HCEC 1CT (cell line): ENCODE measurements around the gene ZDHHC14.
"Not testable (repeated sequence)": the region's sequence is repeated elsewhere in the genome, so short reads cannot be mapped to it uniquely, and the experiment has no call there.

Experiments
- DNase-seq: peaks from one replicate; pipeline ENCODE4 v3.0.0-alpha.2; 2017

The ZDHHC14 gene

DNA sequence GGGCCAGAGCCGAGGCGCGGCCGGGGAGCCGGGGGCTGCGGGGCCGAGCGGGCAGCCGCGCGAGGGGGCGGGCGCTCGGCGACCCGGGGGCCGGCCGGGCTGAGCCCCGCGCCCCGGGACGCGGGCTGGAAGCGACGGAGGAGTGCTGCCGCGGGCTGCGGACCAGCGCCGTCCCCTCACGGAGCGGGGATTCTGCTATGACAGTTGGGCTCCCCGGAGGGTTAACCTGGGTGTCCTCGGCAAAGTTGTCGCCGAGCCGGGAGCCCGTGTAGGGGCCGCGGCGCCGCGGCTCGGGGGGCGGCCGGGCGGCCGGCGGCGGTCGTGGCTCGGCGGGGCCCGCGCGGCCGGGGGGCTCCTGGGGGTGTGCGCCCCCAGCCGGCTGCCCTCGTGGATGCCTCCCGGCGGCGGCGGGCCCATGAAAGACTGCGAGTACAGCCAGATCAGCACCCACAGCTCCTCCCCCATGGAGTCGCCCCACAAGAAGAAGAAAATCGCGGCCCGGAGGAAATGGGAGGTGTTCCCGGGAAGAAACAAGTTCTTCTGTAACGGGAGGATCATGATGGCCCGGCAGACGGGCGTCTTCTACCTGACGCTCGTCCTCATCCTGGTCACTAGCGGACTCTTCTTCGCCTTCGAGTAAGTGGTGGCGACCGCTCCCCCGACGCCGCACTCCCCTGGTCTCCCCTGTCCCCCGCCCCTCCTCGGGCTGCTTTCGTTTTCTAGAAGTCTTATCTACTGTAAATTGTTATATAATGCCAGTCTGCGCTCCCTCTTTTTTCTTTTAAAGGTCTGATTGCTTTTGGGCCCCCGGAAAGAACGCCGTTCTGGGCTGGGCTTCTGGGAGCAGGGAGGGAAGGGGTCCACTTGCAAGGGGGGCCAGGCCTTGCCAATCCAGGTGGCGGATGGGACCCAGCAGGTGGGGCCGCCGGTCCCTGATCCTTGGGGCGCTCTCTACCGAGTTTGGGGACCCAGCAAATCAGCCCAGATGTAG lies 936 bp downstream of the ZDHHC14 start:
- DNase-seq = peak; percentile 61

DNA sequence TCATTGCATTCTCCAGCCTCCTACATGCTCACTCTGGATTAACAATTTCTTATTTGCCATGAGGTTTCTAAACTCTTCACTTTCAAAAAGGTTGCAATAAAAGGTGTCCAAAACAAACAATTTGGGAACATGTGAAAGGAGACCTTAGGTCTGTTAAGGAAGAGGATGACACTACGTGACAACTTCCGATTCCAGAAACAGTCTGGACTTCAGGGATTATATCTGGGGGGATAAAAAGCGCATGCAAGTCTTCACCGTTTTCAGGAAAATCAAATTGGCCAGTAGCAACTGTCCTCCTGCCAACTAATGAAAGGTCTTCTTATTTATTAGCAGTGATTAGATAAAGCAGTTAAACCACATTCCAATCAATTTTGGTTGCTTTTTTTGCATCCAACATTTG lies 1.8 kb downstream of the ZDHHC14 start:
- no peak for DNase-seq

DNA sequence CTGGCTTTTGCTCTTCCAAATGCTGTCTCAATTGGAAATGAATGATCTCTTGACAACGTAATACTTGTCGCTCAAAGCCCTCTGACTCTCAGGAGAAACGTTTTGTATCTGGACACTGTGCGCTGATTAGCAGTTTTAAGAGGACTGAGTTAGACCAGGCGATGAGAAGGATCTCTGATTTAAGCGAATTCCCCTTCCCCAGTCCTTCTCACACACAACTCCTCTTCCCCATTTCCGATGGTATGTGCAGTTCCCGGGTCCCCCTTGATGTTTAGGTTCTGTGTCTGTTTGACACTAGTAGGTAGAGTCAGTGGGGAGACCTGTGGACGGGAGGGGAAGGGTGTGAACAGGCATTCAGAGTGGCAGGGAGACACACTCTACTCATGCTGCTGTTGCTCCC lies 2.5 kb downstream of the ZDHHC14 start:
- no peak for DNase-seq

DNA sequence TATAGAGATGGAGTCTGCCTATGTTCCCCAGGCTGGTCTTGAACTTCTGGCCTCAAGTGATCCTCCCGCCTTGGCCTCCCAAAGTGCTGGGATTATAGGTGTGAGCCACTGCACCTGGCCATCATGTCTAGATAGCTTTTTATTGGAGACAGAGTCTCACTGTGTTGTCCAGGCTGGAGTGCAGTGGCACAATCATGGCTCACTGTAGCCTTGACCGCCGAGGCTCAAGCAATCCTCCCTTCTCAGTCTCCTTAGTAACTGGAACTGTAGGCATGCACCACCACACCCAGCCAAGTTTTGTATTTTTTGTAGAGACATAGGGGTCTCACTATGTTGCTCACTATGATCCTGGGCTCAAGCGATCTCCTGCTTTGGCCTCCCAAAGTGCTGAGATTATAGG lies 4.0 kb downstream of the ZDHHC14 start:
- DNase-seq = not testable (repeated sequence)

DNA sequence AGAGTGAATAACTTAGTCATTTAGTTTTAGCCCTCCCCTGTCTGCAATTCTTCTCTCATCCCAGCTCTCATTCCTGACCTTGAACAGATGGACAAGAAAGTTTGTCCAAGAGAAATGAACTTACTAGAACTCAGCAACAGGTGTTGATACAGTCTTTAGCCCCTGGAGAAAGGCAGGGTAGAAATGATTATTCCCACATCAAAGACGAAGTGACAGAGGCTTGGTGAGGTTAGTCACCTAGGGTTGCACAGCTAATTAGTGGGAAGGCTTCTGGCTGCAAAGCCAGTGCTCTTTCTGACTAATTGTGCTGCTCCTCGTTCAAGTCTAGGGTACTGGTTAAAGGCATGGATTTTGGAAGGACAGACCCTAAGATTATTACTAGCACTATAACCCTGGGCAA lies 4.5 kb downstream of the ZDHHC14 start:
- DNase-seq = no peak

DNA sequence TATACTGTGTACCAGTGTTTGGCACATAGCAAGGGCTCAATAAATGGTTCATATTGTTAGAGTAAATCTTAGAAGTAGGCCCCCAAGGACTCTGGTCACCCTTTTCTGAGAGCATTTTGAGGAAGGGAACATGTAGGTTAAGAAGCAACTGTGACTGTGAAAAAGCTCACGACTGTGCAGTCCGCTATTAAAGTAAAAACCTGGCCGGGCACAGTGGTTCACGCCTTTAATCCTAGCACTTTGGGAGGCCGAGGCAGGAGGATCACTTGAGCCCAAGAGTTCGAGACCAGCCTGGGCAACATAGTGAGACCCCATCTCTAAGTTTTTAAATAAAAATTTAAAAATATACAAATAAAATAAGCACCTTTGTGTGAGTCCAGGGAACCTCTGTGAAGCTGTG lies 5.0 kb downstream of the ZDHHC14 start:
- DNase-seq = no peak

DNA sequence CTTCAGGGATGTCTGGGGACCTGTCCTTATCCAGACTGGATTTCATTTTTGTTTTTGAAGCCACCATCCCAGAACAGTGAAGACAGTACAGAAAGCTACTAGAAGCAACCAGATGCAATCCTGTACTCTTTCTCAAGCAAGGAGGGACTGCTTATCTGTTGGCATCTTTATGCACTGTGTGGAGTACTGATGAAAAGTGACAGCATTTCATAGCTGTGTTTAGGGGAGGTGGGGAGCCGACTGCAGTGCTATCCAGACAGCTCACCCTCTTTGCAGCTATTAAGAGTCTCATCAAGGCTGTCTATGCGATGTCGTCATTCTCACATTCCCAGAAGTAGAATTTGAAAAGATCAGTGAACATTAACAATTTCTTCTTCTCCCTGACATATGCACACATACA lies 5.5 kb downstream of the ZDHHC14 start:
- DNase-seq = no peak

DNA sequence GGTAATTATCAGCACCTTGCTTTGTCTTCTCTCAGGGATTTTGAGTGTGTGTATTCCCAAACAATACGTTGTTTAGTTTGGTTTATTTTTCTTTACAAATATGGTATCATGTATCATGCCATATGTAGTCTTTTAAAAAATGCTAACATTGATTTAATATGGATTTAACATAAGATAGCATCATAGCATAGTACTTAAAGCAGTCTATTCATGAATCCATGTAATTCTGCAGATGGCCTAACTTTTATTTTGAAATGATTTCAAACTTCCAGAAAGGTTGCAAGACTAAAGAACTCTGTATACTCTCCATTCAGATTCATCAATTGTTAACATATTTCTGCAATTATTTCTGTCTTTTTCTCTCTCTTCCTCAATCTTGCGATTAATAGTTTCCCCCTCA lies 7.9 kb downstream of the ZDHHC14 start:
- no peak for DNase-seq

DNA sequence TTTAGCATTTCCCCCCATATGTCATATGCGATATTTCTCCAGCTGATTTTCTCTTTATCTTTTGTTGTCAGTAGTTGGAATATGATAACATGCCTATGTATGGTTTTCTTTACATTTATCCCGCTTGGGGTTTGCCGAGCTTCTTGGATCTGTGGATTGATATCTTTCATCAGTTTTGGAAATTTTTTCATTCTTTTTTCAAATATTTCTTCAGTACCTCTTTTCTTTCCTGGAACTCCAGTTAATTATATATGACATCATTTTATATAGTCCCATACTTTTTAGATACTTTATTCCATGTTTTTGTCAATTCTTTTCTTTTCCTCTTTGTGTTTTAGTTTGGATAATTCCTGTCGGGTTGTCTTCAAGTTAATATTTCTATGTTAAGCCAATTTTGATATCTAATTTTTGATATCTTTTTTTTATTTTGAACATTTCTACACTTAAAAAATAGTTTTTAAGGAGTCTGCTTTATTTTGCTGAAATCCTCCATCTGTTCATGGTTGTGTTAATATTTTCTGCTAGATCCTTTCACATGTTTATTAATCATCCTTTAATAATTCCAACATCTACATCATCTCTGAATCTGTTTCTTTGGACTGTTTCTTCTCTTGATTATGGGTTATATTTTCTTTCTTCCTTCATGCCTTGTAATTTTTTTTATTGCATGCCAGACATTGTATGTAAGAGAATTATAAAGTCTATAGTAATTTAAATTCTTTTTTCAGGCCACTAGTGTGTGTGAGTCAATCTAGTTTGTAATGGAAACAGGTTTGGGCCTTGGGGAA lies 9.5 kb downstream of the ZDHHC14 start:
- DNase-seq = no peak

DNA sequence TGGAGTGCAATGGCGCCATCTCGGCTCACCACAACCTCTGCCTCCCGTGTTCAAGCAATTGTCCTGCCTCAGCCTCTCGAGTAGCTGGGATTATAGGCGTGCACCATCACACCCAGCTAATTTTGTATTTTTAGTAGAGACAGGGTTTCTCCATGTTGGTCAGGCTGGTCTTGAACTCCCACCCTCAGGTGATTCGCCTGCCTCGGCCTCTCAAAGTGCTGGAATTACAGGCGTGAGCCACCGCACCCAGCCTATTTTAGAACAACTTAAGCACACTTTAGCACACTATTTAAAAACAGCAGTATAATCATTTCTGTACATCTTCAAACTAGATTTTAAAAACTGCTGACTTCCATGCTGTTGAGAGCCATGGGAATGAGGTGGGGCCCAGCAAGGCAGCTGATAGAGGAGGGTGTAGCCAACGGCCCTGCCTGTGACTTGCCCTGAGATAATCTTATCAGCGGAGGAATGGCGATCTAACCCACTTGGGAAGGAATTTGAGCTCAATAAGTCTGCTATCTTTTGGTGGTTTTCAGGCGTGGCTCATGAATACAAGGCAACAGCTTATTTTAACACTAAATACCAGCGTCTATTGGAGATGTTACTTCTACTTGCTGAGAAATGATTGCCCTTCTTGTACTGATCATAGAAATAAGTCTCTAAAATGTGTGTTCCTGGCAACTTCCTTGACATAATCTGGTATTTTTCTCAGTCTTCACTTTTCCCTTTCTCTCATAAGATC lies 12.1 kb downstream of the ZDHHC14 start:
- DNase-seq = no peak

DNA sequence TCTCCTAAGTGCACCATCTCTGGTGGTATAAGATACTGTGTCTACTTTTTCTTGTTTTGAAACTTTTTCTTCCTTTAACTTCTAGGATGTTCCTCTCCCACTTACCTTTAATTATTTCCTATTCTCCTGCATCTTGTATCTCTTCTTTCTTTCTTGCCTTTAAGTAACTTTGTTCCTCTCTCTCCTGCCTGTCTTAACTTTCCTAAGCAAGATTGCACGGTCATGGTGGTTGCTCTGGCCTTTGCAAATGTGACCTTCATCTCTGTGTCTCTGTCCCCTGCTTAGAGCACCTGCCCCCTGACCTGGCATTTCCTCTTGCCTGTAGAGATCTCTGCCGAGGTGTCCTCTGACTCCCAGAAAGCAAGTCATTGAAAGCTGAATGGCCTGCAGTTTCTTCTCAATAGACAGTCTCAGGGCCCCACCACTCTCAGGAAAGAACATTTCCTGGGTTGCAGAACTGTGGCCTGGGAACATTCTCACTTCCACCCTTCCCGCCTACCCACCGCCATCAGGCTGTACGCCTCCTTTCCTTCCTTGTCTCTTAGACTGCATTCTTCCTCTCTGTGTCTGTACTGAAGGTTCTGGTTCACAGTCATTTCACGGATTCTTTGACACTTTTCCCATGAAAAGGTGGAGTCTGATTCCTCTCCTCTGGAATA lies 12.8 kb downstream of the ZDHHC14 start:
- DNase-seq = no peak

DNA sequence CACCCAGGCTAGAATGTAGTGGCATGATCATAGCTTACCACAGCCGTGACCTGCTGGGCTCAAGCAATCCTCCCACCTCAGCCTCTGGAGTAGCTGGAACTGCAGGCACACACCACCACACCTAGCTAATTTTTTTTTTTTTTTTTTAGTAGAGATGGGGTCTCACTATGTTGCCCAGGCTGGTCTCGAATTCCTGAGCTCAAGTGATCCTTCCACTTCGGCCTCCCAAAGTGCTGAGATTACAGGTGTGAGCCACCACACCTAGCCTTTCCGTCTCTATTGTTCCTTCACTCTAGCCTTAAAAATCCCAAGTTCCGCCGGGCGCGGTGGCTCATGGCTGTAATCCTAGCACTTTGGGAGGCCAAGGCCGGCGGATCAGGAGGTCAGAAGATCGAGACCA lies 14.2 kb downstream of the ZDHHC14 start:
- DNase-seq = not testable (repeated sequence)

DNA sequence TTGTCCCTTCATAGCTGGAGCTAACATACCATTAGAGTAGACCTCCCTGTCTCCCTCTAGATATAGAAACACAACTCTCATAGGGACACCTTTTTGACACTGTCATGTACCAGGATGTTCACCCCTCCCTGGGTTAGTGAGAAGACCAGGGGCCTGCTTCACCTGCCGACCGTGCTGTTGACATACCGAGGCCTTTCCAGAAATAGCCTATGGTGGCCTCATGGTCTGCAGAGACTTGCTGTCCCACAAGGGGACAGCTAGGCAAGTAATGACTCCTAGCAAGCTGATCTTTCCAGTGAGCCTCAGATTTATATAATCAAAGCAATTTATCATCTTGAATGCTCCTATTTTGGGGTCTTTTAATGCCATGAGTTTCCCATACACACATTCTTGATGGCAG lies 15.0 kb downstream of the ZDHHC14 start:
- DNase-seq = no peak

DNA sequence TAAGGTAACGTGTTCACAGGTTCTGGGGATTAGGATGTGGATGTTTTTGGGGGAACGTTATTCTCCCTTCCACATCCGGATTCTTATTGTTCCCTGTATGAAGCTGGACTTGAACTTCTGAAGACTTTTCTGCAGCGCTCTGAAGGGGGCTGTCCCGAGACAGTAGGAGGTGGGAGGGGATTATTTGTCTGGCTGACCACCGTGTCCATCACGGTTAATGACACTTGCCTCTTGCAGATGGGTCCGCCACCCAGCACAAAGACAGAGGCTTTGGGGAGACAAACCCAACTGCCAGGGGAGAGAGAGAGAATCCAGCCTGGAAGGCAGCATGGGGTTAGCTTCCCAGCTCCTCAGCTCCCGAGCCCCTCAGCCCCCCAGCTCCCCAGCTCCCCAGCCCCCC lies 16.7 kb downstream of the ZDHHC14 start:
- no peak for DNase-seq

DNA sequence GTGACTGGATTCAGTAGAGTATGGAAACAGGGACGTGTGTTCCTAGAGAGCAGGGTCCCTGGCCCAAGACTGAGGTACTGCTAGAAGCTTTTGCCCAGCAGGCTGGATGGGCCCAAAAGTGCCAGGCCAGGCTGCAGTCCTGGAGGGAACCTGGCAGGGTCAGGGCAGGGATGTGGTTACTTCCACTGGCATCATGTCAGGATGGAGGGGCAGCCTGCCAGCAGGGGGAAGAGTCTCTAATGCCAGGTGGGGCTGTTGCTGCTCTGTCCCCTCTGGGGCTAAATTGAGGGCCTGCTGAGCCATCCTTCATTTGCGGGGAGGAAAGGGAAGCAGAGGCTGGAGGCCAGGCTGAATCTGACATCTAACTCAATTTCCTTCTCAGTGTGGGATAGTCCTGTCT lies 17.2 kb downstream of the ZDHHC14 start:
- DNase-seq = no peak

DNA sequence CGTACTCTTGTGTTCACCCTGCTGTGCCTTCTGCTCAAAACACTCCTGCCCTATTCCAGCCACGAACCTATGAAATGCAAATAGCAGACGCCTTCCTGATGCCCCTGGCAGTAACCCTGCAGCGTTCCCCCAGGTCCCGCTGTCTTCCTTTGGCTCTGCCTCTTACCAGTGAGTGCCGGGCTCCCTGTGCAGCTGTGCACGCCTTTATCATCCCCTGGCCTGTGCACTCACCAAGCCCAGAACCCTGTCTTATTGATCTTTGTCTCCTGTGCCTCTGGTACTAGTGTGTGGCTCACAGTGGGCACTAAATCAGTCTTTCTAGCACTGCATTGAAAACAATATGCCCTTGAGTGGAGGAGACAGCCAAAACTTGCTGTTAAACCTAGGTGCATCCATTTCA lies 19.7 kb downstream of the ZDHHC14 start:
- DNase-seq = no peak

DNA sequence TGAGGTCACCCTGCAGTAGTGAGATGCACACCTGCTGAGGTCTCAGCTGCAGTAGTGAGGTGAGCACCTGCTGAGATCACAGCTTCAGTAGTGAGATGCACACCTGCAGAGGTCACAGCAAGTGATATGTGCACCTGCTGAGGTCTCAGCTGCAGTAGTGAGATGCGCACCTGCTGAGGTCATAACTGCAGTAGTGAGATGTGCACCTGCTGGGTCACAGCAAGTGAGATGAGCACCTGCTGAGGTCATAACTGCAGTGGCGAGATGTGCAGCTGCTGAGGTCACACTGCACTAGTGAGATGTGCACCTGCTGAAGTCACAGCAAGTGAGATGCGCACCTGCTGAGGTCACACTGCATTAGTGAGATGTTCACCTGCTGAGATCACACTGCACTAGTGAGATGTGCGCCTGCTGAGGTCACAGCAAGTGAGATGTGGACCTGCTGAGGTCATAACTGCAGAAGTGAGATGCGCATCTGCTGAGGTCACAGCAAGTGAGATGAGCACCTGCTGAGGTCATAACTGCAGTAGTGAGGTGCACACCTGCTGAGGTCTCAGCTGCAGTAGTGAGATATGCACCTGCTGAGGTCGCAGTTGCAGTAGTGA lies 20.8 kb downstream of the ZDHHC14 start:
- no peak for DNase-seq

DNA sequence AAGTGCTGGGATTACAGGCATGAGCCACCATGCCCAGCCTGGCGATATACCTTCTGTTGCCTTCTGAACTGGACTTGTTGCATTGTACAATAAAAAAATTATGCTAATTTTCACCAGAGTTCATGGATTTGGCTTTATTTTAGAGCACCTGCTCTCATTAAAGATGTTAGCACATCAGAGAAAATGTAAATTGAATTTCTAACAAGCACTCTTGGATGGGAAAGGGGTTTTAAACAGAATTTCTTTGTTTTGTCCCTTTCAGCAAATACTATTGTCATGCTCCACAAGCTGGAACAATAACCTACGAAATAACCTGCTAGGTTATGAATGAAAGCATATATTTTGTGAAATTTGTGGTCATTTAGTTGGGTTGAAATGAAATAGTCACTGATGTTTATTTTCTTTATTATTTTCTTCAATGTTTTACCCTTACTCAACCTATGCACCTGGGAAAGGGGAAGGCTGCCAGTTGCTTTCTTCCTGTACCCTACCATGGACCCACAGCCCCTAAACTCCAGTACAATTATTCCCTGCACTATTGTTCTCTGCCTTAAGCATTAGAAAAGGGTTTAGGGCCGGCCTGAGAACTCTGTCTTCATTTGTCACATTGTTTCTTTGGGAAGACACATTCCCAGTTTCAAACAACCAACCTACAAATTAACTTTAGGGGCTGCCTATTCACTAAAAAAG lies 22.2 kb downstream of the ZDHHC14 start:
- no peak for DNase-seq

DNA sequence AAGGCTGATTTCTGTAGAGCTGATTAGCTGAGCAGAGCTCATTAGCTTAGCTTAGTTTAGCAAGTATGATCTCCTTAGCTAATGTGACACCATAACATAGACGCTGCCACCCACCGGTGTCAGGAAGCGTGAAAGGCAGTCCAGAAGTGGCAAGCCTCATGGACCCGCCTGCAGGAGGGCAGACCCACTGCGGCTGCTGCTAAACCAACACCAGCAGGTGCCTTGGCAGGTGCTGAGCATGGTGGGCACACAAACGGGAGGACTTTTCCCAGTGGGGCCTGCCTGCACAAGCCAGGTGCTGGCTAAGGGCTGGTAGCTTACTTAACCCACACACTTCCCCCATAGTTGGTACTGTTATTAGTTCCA lies 22.7 kb downstream of the ZDHHC14 start:
- DNase-seq = no peak

DNA sequence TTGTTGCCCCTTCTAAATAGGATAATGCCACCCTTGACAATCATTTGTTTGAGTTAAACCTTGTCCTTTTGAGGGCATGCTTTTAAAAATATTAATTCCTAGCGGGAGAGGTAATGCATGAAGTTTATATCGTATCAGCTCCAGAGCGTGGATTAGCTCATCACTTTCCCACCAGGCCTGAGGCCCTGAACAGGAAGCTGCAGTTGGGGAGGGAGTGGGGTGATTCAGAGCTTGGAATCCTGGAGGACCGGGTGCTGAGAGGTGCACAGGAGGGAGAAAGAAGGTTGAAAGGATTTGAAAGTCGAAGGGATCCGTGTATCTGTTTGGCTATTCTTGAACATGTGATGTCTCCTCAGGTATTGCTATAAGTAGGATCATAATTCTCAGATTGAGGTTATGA lies 25.0 kb downstream of the ZDHHC14 start:
- no peak for DNase-seq

DNA sequence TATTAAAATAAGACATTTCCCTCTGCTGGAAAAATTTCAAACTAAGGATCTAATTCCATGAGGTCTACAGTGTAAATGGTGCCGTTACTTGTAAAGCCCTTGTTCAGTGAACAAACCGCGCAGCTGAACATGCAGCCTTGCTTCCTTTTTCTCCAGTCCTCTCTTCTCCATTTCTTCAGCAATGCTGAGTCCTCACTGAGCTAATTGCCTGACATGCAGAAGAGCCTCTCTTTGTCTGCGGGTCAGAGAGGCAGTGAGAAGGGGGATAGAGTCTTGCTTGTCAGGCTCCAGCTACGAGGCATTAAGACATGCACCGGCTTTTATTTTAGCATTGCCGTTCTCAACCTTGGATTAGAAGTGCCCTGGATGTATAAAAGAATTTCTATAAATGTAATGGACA lies 25.7 kb downstream of the ZDHHC14 start:
- DNase-seq = no peak

DNA sequence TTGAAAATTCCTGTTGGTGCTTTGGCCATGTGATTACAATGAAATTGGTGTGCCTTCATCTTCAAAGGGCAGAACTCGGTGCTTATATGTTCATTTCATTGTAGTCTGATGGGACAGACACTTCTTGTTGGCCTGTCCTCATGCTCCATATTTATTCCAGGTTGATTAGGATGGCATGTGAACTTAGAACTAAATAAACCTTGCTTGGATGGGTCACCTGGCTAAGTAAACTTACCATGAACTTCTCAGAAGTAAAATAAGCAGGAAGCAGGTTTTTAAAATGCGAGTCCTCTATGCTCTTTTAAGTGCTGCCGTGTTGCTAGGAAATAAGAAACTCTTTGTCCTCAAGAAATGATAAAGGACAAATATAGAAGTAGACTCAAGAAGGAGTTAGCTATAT lies 26.7 kb downstream of the ZDHHC14 start:
- DNase-seq = no peak
